GM12864 (cell line): ENCODE results near the gene KPTN.

Source experiments
- DNase-seq: peaks from one replicate; pipeline ENCODE4 v3.0.0-alpha.2; 2011; ENCODE audit warnings: low read depth
- H3K4me3 ChIP-seq: 2 replicates; pipeline ENCODE4 v1.5.1; 2011; ENCODE audit warnings: mild to moderate bottlenecking, low read depth, low read length, control low read depth
- CTCF ChIP-seq: IDR thresholded peaks from 2 replicates; pipeline ENCODE4 v1.5.1; 2011; ENCODE audit warnings: low read depth, mild to moderate bottlenecking, moderate library complexity, low read length, control low read depth, inconsistent platforms; ENCODE audit errors: missing control alignments

KPTN gene

GRCh38 chr19:47520839-47521238, 36.8 kb upstream of the KPTN start:
- DNase-seq = no peak

GRCh38 chr19:47520343-47520806, 36.4 kb upstream of the KPTN start:
- no peak for DNase-seq
- no peak overlapping the region for H3K4me3 ChIP-seq
- no peak for TF ChIP-seq CTCF

More at GRCh38 chr19:47520839-47521238, 36.8 kb upstream of the KPTN start:
- no peak for TF ChIP-seq CTCF
- H3K4me3 ChIP-seq = no peak overlapping the region

GRCh38 chr19:47518854-47519253, 34.8 kb upstream of the KPTN start:
- DNase-seq = no peak
- TF ChIP-seq CTCF = no peak
- no peak overlapping the region for H3K4me3 ChIP-seq

- H3K4me3 ChIP-seq = no peak overlapping the region; the same call in 1 of the 2 replicates
- DNase-seq = peak; percentile 90
- TF ChIP-seq CTCF = no peak
These were observed 34.1 kb upstream of the KPTN start for GRCh38 chr19:47518139-47518538.

GRCh38 chr19:47514869-47515588, 31.0 kb upstream of the KPTN start, which contains the start of gene NAPA:
Gene NAPA (minus strand): TSS chr19:47515063. CDS start chr19:47514940, 123 bp downstream.
- TF ChIP-seq CTCF = no peak
- peak; percentile 99 for DNase-seq
- H3K4me3 ChIP-seq = peak within 1 kb of the TSS; percentile 99

- no peak for DNase-seq
- peak overlapping the region; percentile 99 for H3K4me3 ChIP-seq
- no peak for TF ChIP-seq CTCF
These were observed 30.3 kb upstream of the KPTN start for GRCh38 chr19:47514151-47514868.
